Measurements from ENCODE around the gene LMAN1L.
A peak's percentile ranks its signal among the peaks of the same experiment; 100 is the strongest.

LMAN1L gene

GRCh38 chr15:74841891-74842373, 29.3 kb downstream of the LMAN1L start:
- H4K8ac ChIP-seq (ENCODE audit: low read depth, low read length): no peak overlapping the region
- no peak overlapping the region for H3K23ac ChIP-seq (ENCODE audit: low read depth, low read length, poor library complexity)
- no peaks in the 10 kb centered on the region for H3K9me3 ChIP-seq (replicated peaks in 1 of 2; ENCODE audit: control insufficient read depth in 2 of 2, insufficient read depth in 1 of 2, low read depth in 1 of 2, low read length in 2 of 2)
- peaks cover 3% of the 10 kb centered on the region for H3K79me1 ChIP-seq (ENCODE audit: low read depth, low read length)
- no CpG with 5 or more reads among the region's 14 CpGs for WGBS, 2 donors (ENCODE audit: extremely low coverage in 2 of 2, insufficient read length in 2 of 2, insufficient replicate concordance in 1 of 2)
- H2AFZ ChIP-seq (ENCODE audit: low read length): no peak overlapping the region
- H3K4me3 ChIP-seq (ENCODE audit: low read length in 2 of 2): peak overlapping the region in 1 of 2 donors; percentile 90
- H3K4me2 ChIP-seq (ENCODE audit: insufficient read depth, low read length, poor library complexity, severe bottlenecking): peak overlapping the region; percentile 78
- no peak overlapping the region for H2BK120ac ChIP-seq (ENCODE audit: low read depth, low read length)
- H3K18ac ChIP-seq (ENCODE audit: low read length): no peak overlapping the region
- H3K9ac ChIP-seq (ENCODE audit: low read depth, low read length, poor library complexity): no peak overlapping the region
- no peak overlapping the region for H3K4ac ChIP-seq (ENCODE audit: low read length)
- no peak overlapping the region for H2BK15ac ChIP-seq (ENCODE audit: low read length)
- no peak overlapping the region for H4K91ac ChIP-seq (ENCODE audit: low read depth, low read length, poor library complexity)
- H3K27me3 ChIP-seq (ENCODE audit: control insufficient read depth in 3 of 3, insufficient read depth in 3 of 3, low read depth in 1 of 3, low read length in 3 of 3): no peaks in the 10 kb centered on the region
- no peak overlapping the region for H2BK5ac ChIP-seq (ENCODE audit: low read length)
- no peak overlapping the region for H3K14ac ChIP-seq (ENCODE audit: low read length)
- peaks cover 7 to 61% of the 10 kb centered on the region in 2 donors for H3K36me3 ChIP-seq (replicated peaks in 1 of 2; ENCODE audit: control insufficient read depth in 2 of 2, insufficient read depth in 2 of 2, low read length in 2 of 2)
- H3K27ac ChIP-seq (replicated peaks; ENCODE audit: low read length): no peak overlapping the region
- H2AK5ac ChIP-seq (ENCODE audit: low read depth, low read length): no peak overlapping the region
- peaks cover 6 to 12% of the 10 kb centered on the region in 2 donors for H3K4me1 ChIP-seq (ENCODE audit: control insufficient read depth in 2 of 2, insufficient read depth in 1 of 2, low read depth in 1 of 2, low read length in 2 of 2)
- H2BK12ac ChIP-seq (ENCODE audit: low read length): no peak overlapping the region
- DNase-seq (ENCODE audit: low spot score): no peak

GRCh38 chr15:74842581-74843444, 30.2 kb downstream of the LMAN1L start, which contains the start of gene ULK3:
Gene ULK3, minus strand, starts transcription at chr15:74843156. Its CDS starts 51 bp downstream, at chr15:74843105.
- H2BK15ac ChIP-seq (ENCODE audit: low read length): peak within 1 kb of the TSS; percentile 83
- H2AFZ ChIP-seq (ENCODE audit: low read length): peak within 1 kb of the TSS; percentile 97
- no peaks in the 10 kb centered on the region for H3K9me3 ChIP-seq (replicated peaks in 1 of 2; ENCODE audit: control insufficient read depth in 2 of 2, insufficient read depth in 1 of 2, low read depth in 1 of 2, low read length in 2 of 2)
- H3K18ac ChIP-seq (ENCODE audit: low read length): peak within 1 kb of the TSS; percentile 98
- no peak within 1 kb of the TSS for H2BK12ac ChIP-seq (ENCODE audit: low read length)
- peak; percentile 87 for DNase-seq (ENCODE audit: low spot score)
- H3K9ac ChIP-seq (ENCODE audit: low read depth, low read length, poor library complexity): peak within 1 kb of the TSS; percentile 95
- H3K4me2 ChIP-seq (ENCODE audit: insufficient read depth, low read length, poor library complexity, severe bottlenecking): peak within 1 kb of the TSS; percentile 78
- H3K4me1 ChIP-seq (ENCODE audit: control insufficient read depth in 2 of 2, insufficient read depth in 1 of 2, low read depth in 1 of 2, low read length in 2 of 2): peaks cover 6 to 12% of the 10 kb centered on the region in 2 donors
- H3K4ac ChIP-seq (ENCODE audit: low read length): no peak within 1 kb of the TSS
- H4K8ac ChIP-seq (ENCODE audit: low read depth, low read length): no peak within 1 kb of the TSS
- peak within 1 kb of the TSS; percentile 87 for H2BK5ac ChIP-seq (ENCODE audit: low read length)
- peaks cover 7 to 65% of the 10 kb centered on the region in 2 donors for H3K36me3 ChIP-seq (replicated peaks in 1 of 2; ENCODE audit: control insufficient read depth in 2 of 2, insufficient read depth in 2 of 2, low read length in 2 of 2)
- H2BK120ac ChIP-seq (ENCODE audit: low read depth, low read length): no peak within 1 kb of the TSS
- H3K23ac ChIP-seq (ENCODE audit: low read depth, low read length, poor library complexity): peak within 1 kb of the TSS; percentile 94
- H3K79me1 ChIP-seq (ENCODE audit: low read depth, low read length): peaks cover 3% of the 10 kb centered on the region
- no peak within 1 kb of the TSS for H2AK5ac ChIP-seq (ENCODE audit: low read depth, low read length)
- H3K4me3 ChIP-seq (ENCODE audit: low read length in 2 of 2): peak within 1 kb of the TSS; percentile 90 to 97
- H3K27ac ChIP-seq (replicated peaks; ENCODE audit: low read length): peak within 1 kb of the TSS; percentile 23
- peak within 1 kb of the TSS; percentile 31 for H3K14ac ChIP-seq (ENCODE audit: low read length)
- no peaks in the 10 kb centered on the region for H3K27me3 ChIP-seq (ENCODE audit: control insufficient read depth in 3 of 3, insufficient read depth in 3 of 3, low read depth in 1 of 3, low read length in 3 of 3)
- H4K91ac ChIP-seq (ENCODE audit: low read depth, low read length, poor library complexity): peak within 1 kb of the TSS; percentile 32
- WGBS, 2 donors (ENCODE audit: extremely low coverage in 2 of 2, insufficient read length in 2 of 2, insufficient replicate concordance in 1 of 2): no CpG with 5 or more reads among the region's 84 CpGs

- Histone ChIP-seq H3K9ac (ENCODE audit: low read depth, low read length, poor library complexity) (peak overlapping the region; percentile 82), H4K8ac (ENCODE audit: low read depth, low read length) (no peak overlapping the region), H2AFZ (ENCODE audit: low read length) (peak overlapping the region; percentile 97), H3K36me3 (replicated peaks in 1 of 2; ENCODE audit: control insufficient read depth in 2 of 2, insufficient read depth in 2 of 2, low read length in 2 of 2) (peaks cover 11 to 70% of the 10 kb centered on the region in 2 donors), H3K4me3 (ENCODE audit: low read length in 2 of 2) (peak overlapping the region; percentile 78 to 90), H3K23ac (ENCODE audit: low read depth, low read length, poor library complexity) (peak overlapping the region; percentile 94), H2BK12ac (ENCODE audit: low read length) (no peak overlapping the region), H3K79me1 (ENCODE audit: low read depth, low read length) (peaks cover 3% of the 10 kb centered on the region), H4K91ac (ENCODE audit: low read depth, low read length, poor library complexity) (no peak overlapping the region), H3K18ac (ENCODE audit: low read length) (peak overlapping the region; percentile 95), H3K9me3 (replicated peaks in 1 of 2; ENCODE audit: control insufficient read depth in 2 of 2, insufficient read depth in 1 of 2, low read depth in 1 of 2, low read length in 2 of 2) (no peaks in the 10 kb centered on the region), H2BK15ac (ENCODE audit: low read length) (no peak overlapping the region), H3K4ac (ENCODE audit: low read length) (no peak overlapping the region), H3K4me2 (ENCODE audit: insufficient read depth, low read length, poor library complexity, severe bottlenecking) (peak overlapping the region; percentile 78), H3K4me1 (ENCODE audit: control insufficient read depth in 2 of 2, insufficient read depth in 1 of 2, low read depth in 1 of 2, low read length in 2 of 2) (peaks cover 6 to 12% of the 10 kb centered on the region in 2 donors), H2BK120ac (ENCODE audit: low read depth, low read length) (no peak overlapping the region), H2AK5ac (ENCODE audit: low read depth, low read length) (no peak overlapping the region), H2BK5ac (ENCODE audit: low read length) (no peak overlapping the region), H3K14ac (ENCODE audit: low read length) (no peak overlapping the region), H3K27ac (replicated peaks; ENCODE audit: low read length) (peak overlapping the region; percentile 23), H3K27me3 (ENCODE audit: control insufficient read depth in 3 of 3, insufficient read depth in 3 of 3, low read depth in 1 of 3, low read length in 3 of 3) (no peaks in the 10 kb centered on the region)
- WGBS, 2 donors (ENCODE audit: extremely low coverage in 2 of 2, insufficient read length in 2 of 2, insufficient replicate concordance in 1 of 2): no CpG with 5 or more reads among the region's 18 CpGs
- DNase-seq (ENCODE audit: low spot score): no peak
Observed at GRCh38 chr15:74843445-74843828, 30.8 kb downstream of the LMAN1L start.

- H3K4me3 ChIP-seq (ENCODE audit: low read length in 2 of 2): peak overlapping the region in 1 of 2 donors; percentile 90
- DNase-seq (ENCODE audit: low spot score): no peak
Observed at GRCh38 chr15:74843891-74844299, 31.3 kb downstream of the LMAN1L start.

More at GRCh38 chr15:74843891-74844299, 31.3 kb downstream of the LMAN1L start:
- H3K4me2 ChIP-seq (ENCODE audit: insufficient read depth, low read length, poor library complexity, severe bottlenecking): no peak overlapping the region
- no peak overlapping the region for H2BK120ac ChIP-seq (ENCODE audit: low read depth, low read length)
- no peak overlapping the region for H2AK5ac ChIP-seq (ENCODE audit: low read depth, low read length)
- H2AFZ ChIP-seq (ENCODE audit: low read length): peak overlapping the region; percentile 97
- H3K14ac ChIP-seq (ENCODE audit: low read length): peak overlapping the region; percentile 31
- H3K23ac ChIP-seq (ENCODE audit: low read depth, low read length, poor library complexity): no peak overlapping the region
- H3K79me1 ChIP-seq (ENCODE audit: low read depth, low read length): peaks cover 3% of the 10 kb centered on the region
- no peak overlapping the region for H2BK12ac ChIP-seq (ENCODE audit: low read length)
- peak overlapping the region; percentile 35 for H3K18ac ChIP-seq (ENCODE audit: low read length)
- H3K27ac ChIP-seq (replicated peaks; ENCODE audit: low read length): no peak overlapping the region
- peak overlapping the region; percentile 27 for H3K9ac ChIP-seq (ENCODE audit: low read depth, low read length, poor library complexity)
- no peak overlapping the region for H4K8ac ChIP-seq (ENCODE audit: low read depth, low read length)
- no CpG with 5 or more reads among the region's 12 CpGs for WGBS, 2 donors (ENCODE audit: extremely low coverage in 2 of 2, insufficient read length in 2 of 2, insufficient replicate concordance in 1 of 2)
- H4K91ac ChIP-seq (ENCODE audit: low read depth, low read length, poor library complexity): peak overlapping the region; percentile 32
- H3K9me3 ChIP-seq (replicated peaks in 1 of 2; ENCODE audit: control insufficient read depth in 2 of 2, insufficient read depth in 1 of 2, low read depth in 1 of 2, low read length in 2 of 2): no peaks in the 10 kb centered on the region
- peak overlapping the region; percentile 39 for H2BK5ac ChIP-seq (ENCODE audit: low read length)
- H3K36me3 ChIP-seq (replicated peaks in 1 of 2; ENCODE audit: control insufficient read depth in 2 of 2, insufficient read depth in 2 of 2, low read length in 2 of 2): peaks cover 15 to 70% of the 10 kb centered on the region in 2 donors
- H3K4me1 ChIP-seq (ENCODE audit: control insufficient read depth in 2 of 2, insufficient read depth in 1 of 2, low read depth in 1 of 2, low read length in 2 of 2): peaks cover 6 to 12% of the 10 kb centered on the region in 2 donors
- H2BK15ac ChIP-seq (ENCODE audit: low read length): no peak overlapping the region
- no peaks in the 10 kb centered on the region for H3K27me3 ChIP-seq (ENCODE audit: control insufficient read depth in 3 of 3, insufficient read depth in 3 of 3, low read depth in 1 of 3, low read length in 3 of 3)
- no peak overlapping the region for H3K4ac ChIP-seq (ENCODE audit: low read length)
